CD8-positive, alpha-beta memory T cell (primary cell): Measurements from ENCODE around the gene POU2F1. TPM values are rescaled to one million over a fixed set of nuclear protein-coding genes. Genes with fewer than 3 reads are reported as not detected.

ENCODE experiments used
- CTCF ChIA-PET: fragments of 350-600 bp; sonication (Branson Sonifier 250); formaldehyde crosslinking; loops from one replicate; lab custom pipeline; 2021; ENCODE audit warnings: antibody characterized with exemption; lab: Charles Lee
- POLR2A ChIA-PET: fragments of 350-600 bp; sonication (Branson Sonifier 250); formaldehyde crosslinking; loops from one replicate; lab custom pipeline; 2021; ENCODE audit warnings: antibody characterized with exemption; lab: Charles Lee
- DNase-seq, 5 donors: peaks; one replicate each; pipeline versions ENCODE4 v3.0.0 to v3.0.0-alpha.2; 2020 to 2022; ENCODE audit warnings: mixed read lengths in 1 of 5
- H3K27ac ChIP-seq: one replicate; pipeline ENCODE4 v1.7.0; 2013; ENCODE audit warnings: low read depth, mild to moderate bottlenecking, low read length, moderate library complexity
- H3K27me3 ChIP-seq: 2 replicates; pipeline ENCODE4 v1.7.0; 2013; ENCODE audit warnings: low read length, mild to moderate bottlenecking; ENCODE audit not compliant: insufficient read depth, poor library complexity, severe bottlenecking
- H3K36me3 ChIP-seq: 2 replicates; pipeline ENCODE4 v1.7.0; 2013; ENCODE audit warnings: mild to moderate bottlenecking, low read length, moderate library complexity; ENCODE audit not compliant: insufficient read depth
- H3K4me1 ChIP-seq: 2 replicates; pipeline ENCODE4 v1.7.0; 2013; ENCODE audit warnings: mild to moderate bottlenecking, low read length, moderate library complexity; ENCODE audit not compliant: insufficient read depth
- H3K4me3 ChIP-seq: 2 replicates; pipeline ENCODE4 v1.7.0; 2013; ENCODE audit warnings: mild to moderate bottlenecking, low read length
- H3K9me3 ChIP-seq: 2 replicates; pipeline ENCODE4 v1.7.0; 2013; ENCODE audit warnings: mild to moderate bottlenecking, low read length
- H3K27ac Mint-ChIP-seq, 8 donors: one replicate each; pipeline ENCODE4 v1.8.0; 2020 to 2021; ENCODE audit warnings: mixed read lengths in 8 of 8, mild to moderate bottlenecking in 6 of 8, inconsistent platforms in 3 of 8, moderate library complexity in 3 of 8
- H3K27me3 Mint-ChIP-seq, 2 donors: one replicate each; pipeline ENCODE4 v1.8.0; 2020 to 2021; ENCODE audit warnings: mixed read lengths in 2 of 2, mild to moderate bottlenecking in 1 of 2, moderate library complexity in 1 of 2
- H3K36me3 Mint-ChIP-seq, 3 donors: one replicate each; pipeline ENCODE4 v1.8.0; 2020 to 2021; ENCODE audit warnings: mixed read lengths in 3 of 3, inconsistent platforms in 1 of 3, mild to moderate bottlenecking in 1 of 3
- H3K4me1 Mint-ChIP-seq, 3 donors: one replicate each; pipeline ENCODE4 v1.8.0; 2020 to 2021; ENCODE audit warnings: mixed read lengths in 3 of 3, inconsistent platforms in 1 of 3, mild to moderate bottlenecking in 1 of 3
- H3K4me3 Mint-ChIP-seq, 7 donors: one replicate each; pipeline ENCODE4 v1.8.0; 2020 to 2021; ENCODE audit warnings: mixed read lengths in 7 of 7, mild to moderate bottlenecking in 6 of 7, moderate library complexity in 4 of 7, inconsistent platforms in 2 of 7
- H3K9me3 Mint-ChIP-seq, 5 donors: one replicate each; pipeline ENCODE4 v1.8.0; 2020 to 2022; ENCODE audit warnings: mixed read lengths in 5 of 5, mild to moderate bottlenecking in 3 of 5, moderate library complexity in 2 of 5, inconsistent platforms in 1 of 5
- polyA plus RNA-seq: library from polyadenylated mRNA; unstranded; fragments of 300-500 nt; fragmentation: Illumina TruSeq; gene quantifications from one replicate; pipeline ENCODE4 v1.2.3, GENCODE V29; 2021
- total RNA-seq, 2 experiments: library from RNA; stranded (reverse); gene quantifications; one replicate each; pipeline ENCODE4 v1.2.3, GENCODE V29; 2021

POU2F1 gene
- total and polyA plus RNA-seq, 3 experiments from 2014 or later, result 11.8 to 13.5 (median 12.3) TPM

- no peak overlapping the region for H3K27ac Mint-ChIP-seq
- no peaks in the 10 kb centered on the region for H3K9me3 Mint-ChIP-seq
- ChIA-PET CTCF (no interaction called here), POLR2A (no interaction called here)
- DNase-seq, result no peak
- no peak overlapping the region for H3K27ac ChIP-seq
- H3K4me3 ChIP-seq, result no peak overlapping the region
- peaks cover 4 to 19% (median 8%) of the 10 kb centered on the region in 3 donors for H3K4me1 Mint-ChIP-seq
- H3K27me3 ChIP-seq, result no peaks in the 10 kb centered on the region
- H3K36me3 Mint-ChIP-seq, result peaks cover 8 to 18% (median 11%) of the 10 kb centered on the region in 3 donors
- no peaks in the 10 kb centered on the region for H3K9me3 ChIP-seq
- H3K36me3 ChIP-seq, result no peaks in the 10 kb centered on the region
- H3K4me1 ChIP-seq, result no peaks in the 10 kb centered on the region
- H3K4me3 Mint-ChIP-seq, result no peak overlapping the region
- peaks cover 0 to 2% of the 10 kb centered on the region in 2 donors for H3K27me3 Mint-ChIP-seq
Measured at GRCh38 chr1:167364826-167365225, 144.1 kb downstream of the POU2F1 start.

GRCh38 chr1:167365360-167365759 lies 144.7 kb downstream of the POU2F1 start:
- Histone ChIP-seq H3K27me3 (no peaks in the 10 kb centered on the region), H3K27ac (no peak overlapping the region), H3K4me3 (no peak overlapping the region), H3K36me3 (no peaks in the 10 kb centered on the region), H3K9me3 (no peaks in the 10 kb centered on the region), H3K4me1 (no peaks in the 10 kb centered on the region)
- peak overlapping the region in 1 of 8 donors; percentile 55 for H3K27ac Mint-ChIP-seq
- no peak for DNase-seq
- H3K9me3 Mint-ChIP-seq, result no peaks in the 10 kb centered on the region
- no peak overlapping the region for H3K4me3 Mint-ChIP-seq
- CTCF ChIA-PET, result no interaction called here
- H3K36me3 Mint-ChIP-seq, result peaks cover 6 to 18% (median 8%) of the 10 kb centered on the region in 3 donors
- POLR2A ChIA-PET, result no interaction called here
- H3K4me1 Mint-ChIP-seq, result peaks cover 0 to 14% (median 3%) of the 10 kb centered on the region in 3 donors
- peaks cover 0 to 2% of the 10 kb centered on the region in 2 donors for H3K27me3 Mint-ChIP-seq

DNA sequence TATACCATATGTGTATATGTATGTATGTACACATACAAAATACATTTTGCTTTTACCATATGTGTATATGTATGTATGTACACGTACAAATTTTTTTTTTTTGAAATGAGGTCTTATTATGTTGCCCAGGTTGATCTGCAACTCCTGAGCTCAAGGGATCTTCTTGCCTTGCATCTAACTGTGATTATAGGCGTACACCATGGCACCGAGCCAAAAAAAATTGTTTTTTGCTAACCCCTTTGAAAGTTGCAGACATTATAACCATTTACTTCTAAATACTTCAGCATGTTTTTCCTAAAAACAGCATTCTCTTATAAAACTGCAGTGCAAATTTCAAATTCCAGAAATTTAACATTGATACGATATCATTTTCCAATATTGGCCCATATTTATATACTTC lies 147.0 kb downstream of the POU2F1 start:
- Mint-ChIP-seq H3K27me3 (no peaks in the 10 kb centered on the region), H3K27ac (peak overlapping the region in 1 of 8 donors; percentile 29), H3K4me3 (no peak overlapping the region), H3K9me3 (no peaks in the 10 kb centered on the region), H3K36me3 (peaks cover 6 to 31% (median 14%) of the 10 kb centered on the region in 3 donors), H3K4me1 (peaks cover 0 to 2% (median 0%) of the 10 kb centered on the region in 3 donors)
- Histone ChIP-seq H3K36me3 (no peaks in the 10 kb centered on the region), H3K27ac (no peak overlapping the region), H3K4me3 (no peak overlapping the region), H3K4me1 (no peaks in the 10 kb centered on the region), H3K9me3 (no peaks in the 10 kb centered on the region), H3K27me3 (no peaks in the 10 kb centered on the region)
- POLR2A ChIA-PET, result no interaction called here
- CTCF ChIA-PET, result interaction anchor here (1.0 to 1.9 kb wide), 2 partner anchors 27 to 148 kb away, joined by 3 to 4 read pairs; no protein-coding TSS in a partner anchor
- DNase-seq, result no peak

GRCh38 chr1:167369175-167369574 lies 148.5 kb downstream of the POU2F1 start:
- no peaks in the 10 kb centered on the region for H3K9me3 Mint-ChIP-seq
- POLR2A ChIA-PET, result no interaction called here
- CTCF ChIA-PET, result no interaction called here

DNA sequence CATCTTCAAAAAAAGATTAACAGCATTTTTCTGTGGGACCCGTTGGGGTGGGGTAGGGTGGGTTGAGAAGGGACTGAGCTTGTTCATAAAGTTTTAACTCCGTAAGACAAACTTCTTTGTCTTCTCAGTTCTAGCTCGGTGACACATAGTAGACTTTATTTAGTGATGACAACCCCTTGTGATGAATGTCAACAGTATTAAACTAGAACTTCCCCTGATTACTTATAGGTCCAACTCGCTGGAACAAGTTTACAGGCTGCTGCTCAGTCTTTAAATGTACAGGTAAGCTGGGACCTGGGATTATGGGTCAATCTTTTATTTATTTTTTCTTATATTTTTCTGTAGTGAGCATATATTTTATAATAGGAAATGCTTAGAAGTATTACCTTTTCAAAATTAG lies 149.2 kb downstream of the POU2F1 start:
- H3K36me3 ChIP-seq, result no peaks in the 10 kb centered on the region
- ChIA-PET CTCF (interaction anchor here (0.9 kb wide), 1 partner anchor 19 kb away, joined by 3 read pairs; no protein-coding TSS in a partner anchor), POLR2A (no interaction called here)
- H3K4me1 ChIP-seq, result no peaks in the 10 kb centered on the region
- no peaks in the 10 kb centered on the region for H3K9me3 ChIP-seq
- Mint-ChIP-seq H3K27ac (no peak overlapping the region), H3K27me3 (no peaks in the 10 kb centered on the region), H3K4me1 (peaks cover 0 to 12% (median 3%) of the 10 kb centered on the region in 3 donors), H3K36me3 (peaks cover 6 to 43% (median 18%) of the 10 kb centered on the region in 3 donors), H3K4me3 (no peak overlapping the region), H3K9me3 (no peaks in the 10 kb centered on the region)
- no peak for DNase-seq
- no peaks in the 10 kb centered on the region for H3K27me3 ChIP-seq
- H3K27ac ChIP-seq, result no peak overlapping the region
- no peak overlapping the region for H3K4me3 ChIP-seq

More at GRCh38 chr1:167369175-167369574, 148.5 kb downstream of the POU2F1 start:
- Histone ChIP-seq H3K27me3 (no peaks in the 10 kb centered on the region), H3K9me3 (no peaks in the 10 kb centered on the region), H3K4me1 (no peaks in the 10 kb centered on the region), H3K27ac (no peak overlapping the region), H3K4me3 (no peak overlapping the region), H3K36me3 (no peaks in the 10 kb centered on the region)
- DNase-seq, result no peak
- H3K4me3 Mint-ChIP-seq, result no peak overlapping the region
- no peaks in the 10 kb centered on the region for H3K27me3 Mint-ChIP-seq
- no peak overlapping the region for H3K27ac Mint-ChIP-seq
- H3K36me3 Mint-ChIP-seq, result peaks cover 6 to 40% (median 18%) of the 10 kb centered on the region in 3 donors
- peaks cover 0 to 11% (median 3%) of the 10 kb centered on the region in 3 donors for H3K4me1 Mint-ChIP-seq

GRCh38 chr1:167371030-167371429 lies 150.3 kb downstream of the POU2F1 start:
- Histone ChIP-seq H3K9me3 (no peaks in the 10 kb centered on the region), H3K27me3 (no peaks in the 10 kb centered on the region), H3K27ac (no peak overlapping the region), H3K4me1 (no peaks in the 10 kb centered on the region), H3K36me3 (no peaks in the 10 kb centered on the region), H3K4me3 (no peak overlapping the region)
- Mint-ChIP-seq H3K4me1 (peaks cover 0 to 12% (median 3%) of the 10 kb centered on the region in 3 donors), H3K27me3 (no peaks in the 10 kb centered on the region), H3K27ac (peak overlapping the region in 1 of 8 donors; percentile 23), H3K9me3 (no peaks in the 10 kb centered on the region), H3K36me3 (peaks cover 6 to 40% (median 14%) of the 10 kb centered on the region in 3 donors), H3K4me3 (no peak overlapping the region)
- ChIA-PET CTCF (interaction anchor here (0.9 kb wide), 1 partner anchor 163 kb away, joined by 3 read pairs; no protein-coding TSS in a partner anchor), POLR2A (no interaction called here)
- DNase-seq, result no peak

GRCh38 chr1:167373398-167373797 lies 152.7 kb downstream of the POU2F1 start:
- Histone ChIP-seq H3K27ac (no peak overlapping the region), H3K4me3 (no peak overlapping the region), H3K9me3 (no peaks in the 10 kb centered on the region), H3K36me3 (no peaks in the 10 kb centered on the region), H3K27me3 (no peaks in the 10 kb centered on the region), H3K4me1 (no peaks in the 10 kb centered on the region)
- Mint-ChIP-seq H3K27ac (peak overlapping the region in 1 of 8 donors; percentile 8), H3K4me1 (peaks cover 0 to 12% (median 3%) of the 10 kb centered on the region in 3 donors), H3K4me3 (no peak overlapping the region), H3K9me3 (no peaks in the 10 kb centered on the region), H3K36me3 (peaks cover 4 to 43% (median 17%) of the 10 kb centered on the region in 3 donors), H3K27me3 (no peaks in the 10 kb centered on the region)
- ChIA-PET CTCF (interaction anchor here (1.5 to 1.9 kb wide), 3 partner anchors 160 to 184 kb away, joined by 4 to 7 read pairs (median 5); no protein-coding TSS in a partner anchor), POLR2A (no interaction called here)
- DNase-seq, result no peak

DNA sequence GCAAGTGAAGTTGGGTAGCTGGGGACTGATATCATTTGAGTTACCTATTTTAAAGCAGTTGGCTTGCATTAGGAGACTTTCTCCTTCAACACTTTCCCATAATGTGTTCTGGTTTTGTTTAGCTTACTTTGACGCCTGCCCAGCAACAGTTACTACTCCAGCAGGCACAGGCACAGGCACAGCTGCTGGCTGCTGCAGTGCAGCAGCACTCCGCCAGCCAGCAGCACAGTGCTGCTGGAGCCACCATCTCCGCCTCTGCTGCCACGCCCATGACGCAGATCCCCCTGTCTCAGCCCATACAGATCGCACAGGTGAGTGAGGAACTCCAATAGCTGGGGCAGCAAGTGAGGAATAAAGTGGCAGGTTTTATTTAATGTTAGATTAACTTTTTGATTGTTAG lies 153.3 kb downstream of the POU2F1 start:
- Histone ChIP-seq H3K27ac (no peak overlapping the region), H3K36me3 (no peaks in the 10 kb centered on the region), H3K4me3 (no peak overlapping the region), H3K9me3 (no peaks in the 10 kb centered on the region), H3K4me1 (no peaks in the 10 kb centered on the region), H3K27me3 (no peaks in the 10 kb centered on the region)
- H3K36me3 Mint-ChIP-seq, result peaks cover 4 to 44% (median 17%) of the 10 kb centered on the region in 3 donors
- H3K4me1 Mint-ChIP-seq, result peaks cover 0 to 12% (median 3%) of the 10 kb centered on the region in 3 donors
- H3K4me3 Mint-ChIP-seq, result peak overlapping the region in 1 of 7 donors; percentile 44
- ChIA-PET POLR2A (no interaction called here), CTCF (interaction anchor here (1.5 to 1.9 kb wide), 3 partner anchors 159 to 184 kb away, joined by 4 to 7 read pairs (median 5); no protein-coding TSS in a partner anchor)
- peak overlapping the region in 7 of 8 donors; percentile 1 to 85 (median 52) for H3K27ac Mint-ChIP-seq
- peak in 1 of 5 donors; percentile 56 for DNase-seq
- H3K27me3 Mint-ChIP-seq, result no peaks in the 10 kb centered on the region
- H3K9me3 Mint-ChIP-seq, result no peaks in the 10 kb centered on the region
